Measurements from ENCODE around the gene CFAP45. TPM values are rescaled to one million over a fixed set of nuclear protein-coding genes. Genes with fewer than 3 reads are reported as not detected.

CFAP45 gene
- total RNA-seq, 1 experiment from 2014 or later: 0.46 TPM

DNA sequence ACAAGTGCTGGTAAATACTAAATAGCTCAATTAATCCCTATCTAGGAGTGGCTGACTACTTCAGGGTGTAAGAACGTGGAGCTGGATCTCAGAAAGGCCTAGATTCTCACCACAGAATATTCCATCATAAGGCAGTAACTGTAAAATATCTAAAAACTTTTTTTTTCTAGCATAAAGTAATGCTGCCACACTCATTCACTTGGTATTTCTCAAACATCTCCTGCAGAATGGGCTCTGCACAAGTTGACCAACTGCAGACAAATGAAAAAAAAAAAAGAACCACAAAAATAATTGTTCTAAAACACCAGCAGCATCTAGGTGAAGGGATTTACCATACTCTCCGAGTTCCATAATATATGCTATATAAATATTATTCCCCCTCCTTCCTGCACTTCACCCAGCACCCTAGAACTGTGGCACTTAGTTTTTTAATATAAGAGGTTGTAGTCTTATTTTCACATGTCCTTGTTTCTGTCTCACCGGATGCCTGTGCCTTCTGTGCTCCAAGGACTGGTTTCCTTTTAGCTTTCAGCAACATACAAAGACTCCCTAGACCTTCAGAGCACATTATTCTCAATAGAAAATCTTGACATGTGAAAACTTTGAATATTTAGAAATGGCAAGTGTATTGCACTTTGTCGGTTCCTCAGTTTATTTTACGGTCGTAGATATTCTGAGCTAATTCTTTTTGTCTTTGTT is 46.4 kb downstream of the CFAP45 start:
- DNase-seq (ENCODE audit: low read depth): peak; percentile 22

DNA sequence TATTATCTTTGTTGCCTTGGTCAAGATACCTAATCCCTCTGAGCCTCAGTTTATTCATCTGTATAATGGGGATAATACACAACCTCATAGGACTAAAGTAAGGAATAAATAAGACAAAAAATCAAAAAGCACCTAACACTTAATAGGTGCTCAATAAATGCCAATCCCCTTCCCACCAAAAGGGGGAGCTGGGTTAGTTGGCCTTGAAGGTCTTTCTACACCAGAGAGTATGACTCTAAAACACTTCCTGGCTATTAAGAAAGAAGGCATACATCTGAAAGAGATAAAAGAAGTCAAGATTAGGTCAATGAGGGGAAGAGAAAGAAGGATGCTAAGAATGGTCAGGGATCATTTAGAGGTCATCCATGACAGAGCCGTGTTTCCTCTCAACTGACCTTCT is 48.6 kb downstream of the CFAP45 start:
- DNase-seq (ENCODE audit: low read depth): no peak

DNA sequence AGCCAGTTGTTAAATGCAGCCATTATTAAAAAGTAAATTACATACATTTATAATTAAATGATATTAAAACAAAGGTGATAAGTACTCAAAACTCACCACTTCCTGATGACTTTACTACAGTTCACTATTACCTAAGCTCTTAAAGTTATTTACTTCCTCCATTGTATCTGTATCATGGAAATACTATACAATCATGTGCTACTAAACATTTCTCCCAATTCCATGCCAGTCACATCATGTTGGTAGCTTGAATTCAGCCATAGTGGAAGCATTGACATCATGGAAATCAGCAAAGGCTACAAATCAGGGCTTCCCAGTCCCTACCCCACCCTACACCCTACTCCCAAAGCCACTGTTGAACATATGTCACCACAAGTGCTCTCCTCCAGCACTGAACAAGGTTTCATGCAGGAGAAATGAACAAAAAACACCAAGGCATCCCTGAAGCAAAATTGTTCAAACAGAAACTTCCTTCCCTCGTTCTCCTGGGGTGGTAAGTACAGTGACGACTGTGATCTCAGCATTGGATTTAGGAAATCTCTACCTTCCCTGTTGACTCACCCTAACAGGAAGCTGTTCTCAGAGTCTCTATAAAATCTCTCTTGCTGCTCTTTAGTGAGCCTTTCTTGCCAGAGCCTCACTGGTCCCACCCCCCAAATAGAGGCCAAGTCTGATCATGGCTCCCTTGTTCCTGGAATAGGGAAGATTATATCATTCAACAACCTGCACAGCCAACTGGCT is 50.2 kb downstream of the CFAP45 start:
- peak; percentile 59 for DNase-seq (ENCODE audit: low read depth)

DNA sequence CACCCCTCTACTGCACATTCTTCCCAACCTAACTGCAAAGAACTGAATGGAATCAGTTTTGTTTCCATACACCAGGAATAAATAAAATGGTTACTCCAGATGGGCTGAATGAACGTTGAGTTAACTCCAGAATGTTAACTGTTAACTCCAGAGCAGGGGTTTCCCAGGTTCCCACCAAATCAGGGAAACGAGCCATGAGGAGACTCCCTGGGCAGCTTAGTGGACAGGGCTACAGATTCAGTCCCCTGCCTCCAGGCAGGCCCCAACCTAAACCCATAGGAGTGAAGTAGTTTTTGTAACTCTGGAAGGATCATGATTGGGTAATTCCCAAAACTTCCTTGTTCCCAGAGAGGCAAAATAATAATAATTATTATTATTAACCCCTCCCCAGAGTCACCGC is 51.6 kb downstream of the CFAP45 start:
- DNase-seq (ENCODE audit: low read depth): no peak

DNA sequence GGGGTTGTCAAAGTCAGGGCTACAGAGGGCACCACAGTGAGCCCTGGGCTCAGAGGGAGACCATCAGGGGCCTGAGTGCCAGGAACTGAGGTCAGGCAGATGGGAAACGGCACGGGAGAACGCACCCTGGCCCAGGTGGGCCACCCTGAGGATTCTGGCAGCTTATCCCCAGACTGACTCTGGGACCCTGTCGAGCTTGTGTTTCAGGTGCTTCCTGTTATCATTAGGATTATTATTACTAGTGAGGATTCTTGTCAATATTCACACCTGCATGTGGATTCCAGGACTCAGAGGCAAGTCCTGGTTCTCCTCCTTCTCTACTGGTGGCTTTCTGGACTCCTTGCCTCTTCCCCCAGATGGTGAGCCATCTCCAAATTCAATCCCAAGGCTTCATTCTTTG is 52.7 kb downstream of the CFAP45 start:
- DNase-seq (ENCODE audit: low read depth): no peak

DNA sequence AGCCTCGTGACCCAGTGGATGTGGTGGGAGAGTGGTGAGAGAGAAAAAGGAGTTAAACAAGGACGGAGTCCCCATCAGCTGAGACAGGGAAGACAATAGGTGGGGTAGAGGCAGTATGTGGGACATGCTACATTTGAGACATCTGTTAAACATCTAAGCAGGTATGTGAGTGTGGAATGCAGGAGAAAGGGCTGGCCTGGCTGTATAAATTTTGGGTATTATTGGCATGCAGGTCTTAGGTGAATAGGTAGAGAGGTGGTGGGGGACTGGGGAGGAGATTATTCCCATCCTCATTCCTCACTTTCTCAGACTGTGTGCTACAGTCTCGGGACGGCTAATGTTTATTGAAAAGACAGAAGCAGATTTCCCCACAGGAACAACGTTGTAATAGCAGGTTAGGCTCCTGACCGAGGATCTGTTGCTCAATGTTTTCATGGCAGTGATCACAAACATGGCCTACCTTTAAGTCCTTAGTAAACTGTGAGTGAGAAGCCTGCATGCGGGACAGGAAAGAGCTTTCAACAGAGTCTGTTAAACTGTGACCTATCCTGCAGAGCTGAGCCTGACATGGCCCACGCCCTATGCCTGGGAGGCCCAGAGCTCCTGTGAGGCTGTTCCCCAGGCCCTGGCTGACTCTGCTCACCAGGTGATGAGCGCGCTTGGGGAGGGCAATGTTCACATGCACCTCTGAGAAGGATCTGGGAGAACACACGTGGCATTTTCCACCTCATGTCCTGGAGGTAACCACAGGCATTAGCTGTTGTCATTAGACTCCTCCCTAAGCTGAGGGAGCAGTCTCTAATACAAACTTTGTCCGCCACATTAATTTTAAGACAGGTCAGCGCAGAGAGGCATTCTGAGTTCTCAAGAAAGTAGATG is 54.0 kb downstream of the CFAP45 start:
- no peak for DNase-seq (ENCODE audit: low read depth)

DNA sequence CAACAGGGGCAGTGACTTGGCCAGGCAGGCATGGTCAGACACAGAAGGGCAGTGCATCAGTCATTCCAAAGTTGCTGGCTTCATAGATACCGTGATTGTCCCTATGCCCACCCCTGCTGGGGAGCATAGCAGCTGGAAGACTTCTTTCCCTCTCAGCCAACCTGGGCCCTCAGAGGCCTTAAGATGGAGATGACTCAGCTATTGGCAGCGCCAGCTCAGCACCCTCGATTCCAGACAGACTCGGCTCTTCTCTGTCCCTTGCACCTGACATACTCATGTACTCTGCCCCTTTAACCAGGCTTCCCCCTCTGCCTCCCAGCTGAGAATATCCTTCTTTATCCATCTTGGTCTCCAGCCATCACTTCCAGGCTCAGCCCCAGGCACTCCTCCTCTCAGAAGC is 56.5 kb downstream of the CFAP45 start:
- DNase-seq (ENCODE audit: low read depth): peak; percentile 35

DNA sequence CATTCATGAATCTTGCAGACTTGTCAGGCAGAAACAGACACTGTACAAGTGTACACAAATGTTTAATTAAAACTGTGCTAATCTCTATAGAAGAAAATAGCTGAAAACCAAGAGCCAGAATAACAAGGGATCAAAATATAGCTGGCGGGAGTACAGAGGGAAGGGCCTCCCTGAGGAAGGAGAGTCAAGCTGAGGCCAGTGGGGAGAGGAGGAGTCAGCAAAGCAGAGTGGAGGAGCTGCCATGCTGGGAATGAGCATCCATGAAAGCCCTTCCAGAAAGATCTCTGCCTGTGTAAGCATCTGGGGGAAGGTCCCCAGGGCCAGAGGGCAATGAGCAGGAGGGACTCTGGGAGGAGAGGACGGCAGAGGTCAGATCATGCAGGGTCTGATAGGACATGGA is 58.2 kb downstream of the CFAP45 start:
- DNase-seq (ENCODE audit: low read depth): no peak

DNA sequence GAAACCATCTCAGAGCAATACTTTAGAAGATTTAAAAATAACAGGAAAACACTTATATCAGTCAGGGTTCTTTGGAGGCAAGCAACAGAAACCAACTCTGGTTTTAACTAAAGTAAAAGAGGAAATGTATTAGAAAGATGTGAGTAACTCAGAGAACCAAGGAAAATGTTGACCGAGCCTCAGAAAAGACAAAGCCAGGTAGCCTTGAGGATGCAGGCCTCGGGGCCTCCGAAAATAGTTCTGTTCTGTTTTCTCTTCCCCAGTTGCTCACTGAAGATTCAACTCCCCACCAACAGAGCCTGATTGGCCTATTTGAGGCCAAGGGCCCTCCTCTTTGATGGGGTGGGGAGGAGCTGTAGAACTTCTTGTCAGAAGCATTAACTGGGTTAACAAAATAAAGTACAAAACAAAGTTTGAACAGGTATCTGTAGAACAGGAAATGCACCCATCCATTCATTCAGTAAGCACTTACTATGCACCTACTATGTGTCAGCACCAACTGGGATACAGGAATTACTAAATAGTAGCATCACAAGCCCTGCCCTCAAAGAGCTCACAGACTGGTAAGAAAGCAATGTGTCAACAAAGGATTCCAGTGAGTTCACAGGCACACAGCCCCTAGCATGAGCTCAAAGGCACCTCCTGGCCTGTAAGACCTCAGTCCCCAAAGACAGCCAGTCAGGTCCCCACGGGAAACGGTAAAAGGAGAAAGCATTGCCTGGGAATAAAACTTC is 60.7 kb downstream of the CFAP45 start:
- DNase-seq (ENCODE audit: low read depth): no peak

DNA sequence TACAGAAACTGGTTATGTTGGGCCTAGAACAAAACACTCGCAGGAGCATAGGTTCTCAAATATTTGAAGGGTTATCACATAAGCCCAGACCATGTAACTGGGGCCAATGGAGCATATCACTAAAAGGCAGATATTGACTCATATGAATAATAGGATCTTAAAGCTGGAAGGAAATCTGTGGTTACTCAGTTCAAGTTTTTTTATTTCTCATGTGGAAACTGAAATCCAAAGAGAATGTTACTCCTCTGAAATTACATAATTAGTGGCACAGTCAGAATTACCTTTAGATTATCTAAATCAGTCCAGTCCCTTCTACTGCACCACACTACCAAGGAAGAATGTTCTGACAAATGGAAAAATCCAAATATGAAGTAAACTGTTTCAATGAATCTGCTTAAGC is 61.2 kb downstream of the CFAP45 start:
- DNase-seq (ENCODE audit: low read depth): no peak

DNA sequence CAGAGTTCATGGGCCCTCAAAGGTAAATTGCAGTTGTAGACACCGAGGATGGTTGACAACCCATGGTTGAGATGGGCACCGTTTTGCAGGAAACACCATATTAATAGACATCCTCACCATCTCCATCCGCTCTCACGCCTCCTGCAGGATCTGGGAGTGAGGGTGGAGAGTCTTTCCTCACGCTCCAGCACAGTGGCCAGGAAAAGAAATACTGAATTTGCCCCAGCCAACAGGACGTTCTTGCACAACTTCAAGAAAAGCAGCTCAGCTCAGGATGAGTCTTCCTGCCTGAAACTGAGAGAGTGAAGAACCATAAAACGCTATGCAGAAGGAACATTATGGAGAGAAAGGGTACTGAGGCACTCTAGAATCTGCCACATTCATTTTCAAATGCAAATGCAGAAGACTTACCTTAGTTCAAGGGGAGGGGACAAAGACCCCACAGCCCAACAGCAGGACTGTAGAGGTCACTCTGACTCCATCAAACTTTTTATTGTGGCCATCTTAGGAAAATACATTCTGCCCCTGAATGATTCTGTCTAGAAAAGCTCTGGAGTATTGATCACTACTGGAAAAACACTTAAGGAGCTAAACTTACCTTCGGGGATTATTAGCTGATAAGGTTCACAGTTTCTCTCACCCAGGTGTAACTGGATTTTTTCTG is 64.0 kb downstream of the CFAP45 start:
- no peak for DNase-seq (ENCODE audit: low read depth)

DNA sequence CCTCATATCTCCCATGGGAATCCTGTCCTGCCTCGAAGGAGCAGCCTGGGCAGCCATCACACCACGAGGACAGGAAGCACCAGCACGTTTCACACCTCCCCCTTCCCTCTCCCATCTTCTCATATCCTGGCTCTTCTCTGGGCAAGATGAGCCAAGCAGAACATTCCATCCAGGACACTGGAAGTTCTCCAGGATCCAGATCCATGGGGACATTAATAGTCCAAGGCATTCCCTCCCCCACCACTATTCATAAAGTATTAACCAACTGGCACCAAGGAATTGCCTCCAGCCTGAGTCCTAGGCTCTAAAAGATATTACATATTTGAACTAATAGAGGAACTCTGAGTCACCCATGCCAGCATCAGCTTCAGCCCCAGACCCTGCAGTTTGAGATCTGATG is 64.6 kb downstream of the CFAP45 start:
- no peak for DNase-seq (ENCODE audit: low read depth)

DNA sequence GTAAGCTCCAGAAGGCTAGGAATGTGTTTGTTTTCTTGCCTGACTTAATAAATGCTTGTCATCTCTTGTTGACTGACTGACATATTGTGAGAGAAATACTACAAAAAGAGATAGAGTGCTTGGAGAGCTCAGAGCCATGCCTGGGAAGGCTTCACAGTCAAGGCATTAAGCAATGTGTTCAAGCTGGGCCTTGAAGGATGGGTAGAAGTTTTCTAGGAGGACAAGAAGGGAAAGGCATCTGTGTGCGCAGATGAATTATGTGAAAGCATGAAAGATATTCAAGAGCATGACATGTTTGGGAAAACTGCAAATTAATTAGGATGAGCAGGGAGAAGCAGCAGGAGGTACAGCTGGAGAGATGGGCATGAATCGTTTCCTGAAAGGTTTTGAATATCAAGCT is 67.7 kb downstream of the CFAP45 start:
- DNase-seq (ENCODE audit: low read depth): no peak

DNA sequence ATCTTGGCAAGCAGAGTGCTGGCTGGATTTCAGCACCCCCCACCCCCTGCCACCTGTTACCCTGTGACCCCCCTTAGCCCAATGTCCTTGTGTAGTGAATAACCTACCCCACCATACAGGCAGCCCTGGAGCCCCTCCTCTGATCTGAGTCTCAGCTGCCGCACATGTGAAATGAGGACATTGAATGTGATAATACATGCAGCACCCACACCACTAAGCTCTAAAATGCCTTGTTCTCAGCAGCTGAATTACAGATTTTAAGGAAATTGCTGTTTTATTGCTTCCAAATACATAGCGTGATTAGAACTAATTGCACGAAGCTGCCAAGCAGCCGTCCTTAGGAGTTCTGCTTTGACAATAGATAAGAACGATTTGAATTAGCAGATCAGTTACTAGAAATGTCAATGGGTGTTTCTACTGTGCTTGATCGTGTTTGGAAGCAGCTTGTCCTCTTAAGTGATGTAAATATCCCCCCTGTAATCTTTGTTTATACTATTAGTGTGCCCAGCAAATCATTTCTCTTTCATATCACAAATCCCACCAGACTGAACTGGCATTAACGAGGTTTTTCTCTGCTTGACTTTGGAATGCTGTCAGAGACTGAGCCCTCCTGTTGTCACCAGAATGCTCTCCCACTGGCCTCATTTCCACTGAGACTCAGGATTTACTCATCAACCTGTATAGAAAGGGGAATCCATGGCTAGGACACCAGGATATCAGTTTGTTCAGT is 68.4 kb downstream of the CFAP45 start:
- no peak for DNase-seq (ENCODE audit: low read depth)

DNA sequence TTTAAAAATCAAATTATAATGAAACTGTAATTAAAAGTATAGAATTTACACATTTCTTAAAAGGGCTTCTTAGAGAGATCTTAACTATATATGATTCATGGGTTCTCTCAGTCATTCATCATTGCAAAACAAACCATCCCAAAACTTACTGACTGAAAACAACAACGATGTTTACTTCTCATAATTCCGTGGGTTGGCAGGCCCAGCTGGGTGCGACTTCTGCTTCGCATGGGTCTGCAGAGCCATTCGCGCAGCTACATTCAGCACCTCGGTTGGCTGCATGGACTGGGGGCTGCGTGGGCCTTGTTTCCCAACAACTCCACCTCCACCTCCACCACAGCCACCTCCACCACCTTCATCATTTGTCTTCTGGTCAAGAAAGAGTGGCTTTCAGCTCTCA is 69.2 kb downstream of the CFAP45 start:
- DNase-seq (ENCODE audit: low read depth): no peak

DNA sequence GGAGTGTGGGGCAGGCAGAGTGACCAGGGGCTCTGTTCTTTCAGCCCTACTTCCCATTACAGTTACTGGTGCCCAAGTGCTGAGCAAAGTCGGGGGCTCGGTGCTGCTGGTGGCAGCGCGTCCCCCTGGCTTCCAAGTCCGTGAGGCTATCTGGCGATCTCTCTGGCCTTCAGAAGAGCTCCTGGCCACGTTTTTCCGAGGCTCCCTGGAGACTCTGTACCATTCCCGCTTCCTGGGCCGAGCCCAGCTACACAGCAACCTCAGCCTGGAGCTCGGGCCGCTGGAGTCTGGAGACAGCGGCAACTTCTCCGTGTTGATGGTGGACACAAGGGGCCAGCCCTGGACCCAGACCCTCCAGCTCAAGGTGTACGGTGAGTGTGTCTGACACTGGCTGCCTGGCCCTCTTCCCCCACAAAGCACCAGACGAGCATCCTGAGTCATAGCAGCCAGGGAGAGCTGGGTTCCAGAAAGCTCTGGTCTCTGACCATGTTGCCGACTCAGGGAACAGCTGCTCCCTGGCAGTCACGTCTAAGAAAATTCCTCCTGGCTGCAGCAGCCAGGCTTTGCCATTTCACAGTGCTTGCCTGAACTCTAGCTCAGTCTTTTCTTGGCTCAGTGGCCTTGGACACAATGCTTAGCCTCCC is 70.0 kb downstream of the CFAP45 start:
- DNase-seq (ENCODE audit: low read depth): peak; percentile 54

DNA sequence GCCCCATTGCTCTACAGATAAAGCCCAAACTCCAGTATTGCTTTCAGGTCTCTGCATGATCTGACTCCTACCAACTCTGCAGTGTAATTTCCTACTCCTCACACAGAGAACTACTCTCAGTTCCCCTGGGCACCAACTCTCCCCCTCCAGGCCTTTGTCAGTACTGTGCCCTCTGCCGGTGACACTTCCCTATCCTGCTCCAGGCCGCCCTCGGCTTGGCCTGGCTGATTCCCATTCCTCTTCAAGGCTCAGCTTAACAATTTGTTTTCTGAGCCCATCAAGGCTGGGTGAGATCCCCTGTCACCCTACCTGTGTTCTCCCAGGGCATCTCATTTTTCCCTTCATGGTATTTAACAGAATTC is 70.7 kb downstream of the CFAP45 start:
- peak; percentile 33 for DNase-seq (ENCODE audit: low read depth)

DNA sequence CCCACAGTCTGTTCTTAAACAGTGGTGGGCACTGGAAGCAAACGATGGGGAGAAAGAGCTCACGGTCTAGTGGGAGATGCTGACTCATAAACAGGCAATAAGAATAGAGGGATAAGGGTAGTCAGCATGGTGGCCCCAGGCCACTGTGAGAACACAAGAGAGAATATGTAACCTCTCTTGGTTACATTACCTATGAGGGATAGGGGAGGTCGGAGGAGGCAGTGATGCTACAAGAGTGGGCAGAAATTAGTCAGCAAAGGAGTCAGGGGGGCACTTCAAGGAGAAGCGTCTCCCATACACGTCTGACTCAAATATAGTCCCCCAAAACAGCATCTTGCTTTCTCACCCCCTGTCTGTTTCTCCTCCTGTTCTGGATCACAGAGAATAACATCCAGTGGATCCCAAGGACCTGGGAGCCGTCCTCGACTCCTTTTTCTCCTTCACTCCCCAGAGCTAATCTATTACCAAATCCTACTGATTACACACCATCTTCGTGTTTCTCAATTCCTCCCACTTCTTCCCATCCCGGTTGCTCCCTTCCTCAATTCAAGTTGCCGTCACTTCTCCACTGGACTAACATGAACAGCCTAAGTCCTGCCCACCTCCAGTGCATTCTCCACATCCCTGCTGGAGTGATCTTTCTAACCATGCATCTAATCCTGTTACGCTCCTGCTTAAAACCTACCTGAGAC is 71.2 kb downstream of the CFAP45 start:
- DNase-seq (ENCODE audit: low read depth): no peak

DNA sequence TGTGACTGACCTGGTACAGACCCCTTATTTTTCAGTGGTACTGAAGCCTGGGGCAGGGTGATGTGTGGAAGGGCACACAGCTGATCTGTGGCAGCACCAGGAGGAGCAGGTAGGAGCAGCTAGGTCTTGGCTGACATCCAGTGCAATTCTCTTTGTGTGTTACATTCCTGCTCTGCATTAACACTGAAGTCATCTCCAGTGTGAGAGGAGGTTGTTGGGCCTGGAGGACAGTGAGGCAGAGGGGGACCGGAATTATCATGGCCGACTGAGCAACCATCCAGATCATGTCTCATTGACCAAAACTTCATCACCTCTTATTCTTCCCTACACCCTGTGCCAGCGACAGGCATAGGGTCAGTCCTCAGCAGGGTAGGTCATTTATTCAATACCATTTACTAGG is 71.8 kb downstream of the CFAP45 start:
- DNase-seq (ENCODE audit: low read depth): no peak

DNA sequence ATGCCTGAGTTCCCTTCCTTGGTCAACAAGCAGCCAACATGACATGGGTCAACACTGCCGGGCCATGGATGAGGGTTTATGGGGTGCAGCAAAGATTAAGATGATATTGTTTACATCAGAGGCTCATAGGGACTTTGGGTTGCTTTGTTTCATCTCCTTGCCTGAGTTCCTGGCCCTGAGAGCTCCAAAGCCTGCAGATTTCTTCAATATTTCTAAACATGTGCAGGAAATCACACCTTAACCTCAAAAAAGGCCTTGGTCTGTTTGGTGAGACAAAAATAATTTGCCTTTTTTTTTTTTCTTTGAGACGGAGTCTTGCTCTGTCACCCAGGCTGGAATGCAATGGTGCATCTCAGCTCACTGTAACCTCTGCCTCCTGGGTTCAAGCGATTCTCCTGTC is 72.4 kb downstream of the CFAP45 start:
- no peak for DNase-seq (ENCODE audit: low read depth)

Data from Daoy (cell line).